RWPE2 (cell line): ENCODE measurements around the gene FAM222A.

Experiments
- ATAC-seq: fragments of 200-7000 bp; cut with Tn5 transposase; 3 replicates; pipeline ENCODE4 v1.9.1; 2021; ENCODE audit warnings: low read depth
- DNase-seq: peaks from one replicate; pipeline ENCODE4 v3.0.0-alpha.2; 2020; ENCODE audit warnings: low spot score
- H3K27ac ChIP-seq: fragments of 450-650 bp; 2 replicates; pipeline ENCODE4 v1.5.1; 2017; ENCODE audit warnings: mild to moderate bottlenecking; ENCODE audit not compliant: poor library complexity, severe bottlenecking
- H3K27me3 ChIP-seq: fragments of 250-450 bp; sonication (Bioruptor Pico); 2 replicates; pipeline ENCODE4 v1.5.1; 2021; ENCODE audit warnings: mild to moderate bottlenecking, moderate library complexity; ENCODE audit not compliant: insufficient read depth, poor library complexity, severe bottlenecking
- H3K36me3 ChIP-seq: fragments of 250-450 bp; sonication (Bioruptor Pico); 2 replicates; pipeline ENCODE4 v1.5.1; 2020; ENCODE audit warnings: low read depth, mild to moderate bottlenecking, moderate library complexity
- H3K4me1 ChIP-seq: fragments of 250-450 bp; sonication (Bioruptor Pico); 2 replicates; pipeline ENCODE4 v1.5.1; 2021; ENCODE audit warnings: mild to moderate bottlenecking, moderate library complexity; ENCODE audit not compliant: insufficient read depth, poor library complexity, severe bottlenecking
- H3K4me3 ChIP-seq: fragments of 250-450 bp; sonication (Bioruptor Pico); 2 replicates; pipeline ENCODE4 v1.5.1; 2021; ENCODE audit warnings: mild to moderate bottlenecking, moderate library complexity; ENCODE audit not compliant: severe bottlenecking
- H3K9me3 ChIP-seq: fragments of 250-450 bp; sonication (Bioruptor Pico); 2 replicates; pipeline ENCODE4 v1.5.1; 2021; ENCODE audit warnings: mild to moderate bottlenecking, moderate library complexity; ENCODE audit not compliant: severe bottlenecking
- CTCF ChIP-seq: fragments of 450-650 bp; IDR thresholded peaks from one replicate; pipeline ENCODE4 v1.5.1; 2017; ENCODE audit warnings: mild to moderate bottlenecking, moderate library complexity; ENCODE audit not compliant: poor library complexity, severe bottlenecking

Gene FAM222A

DNA sequence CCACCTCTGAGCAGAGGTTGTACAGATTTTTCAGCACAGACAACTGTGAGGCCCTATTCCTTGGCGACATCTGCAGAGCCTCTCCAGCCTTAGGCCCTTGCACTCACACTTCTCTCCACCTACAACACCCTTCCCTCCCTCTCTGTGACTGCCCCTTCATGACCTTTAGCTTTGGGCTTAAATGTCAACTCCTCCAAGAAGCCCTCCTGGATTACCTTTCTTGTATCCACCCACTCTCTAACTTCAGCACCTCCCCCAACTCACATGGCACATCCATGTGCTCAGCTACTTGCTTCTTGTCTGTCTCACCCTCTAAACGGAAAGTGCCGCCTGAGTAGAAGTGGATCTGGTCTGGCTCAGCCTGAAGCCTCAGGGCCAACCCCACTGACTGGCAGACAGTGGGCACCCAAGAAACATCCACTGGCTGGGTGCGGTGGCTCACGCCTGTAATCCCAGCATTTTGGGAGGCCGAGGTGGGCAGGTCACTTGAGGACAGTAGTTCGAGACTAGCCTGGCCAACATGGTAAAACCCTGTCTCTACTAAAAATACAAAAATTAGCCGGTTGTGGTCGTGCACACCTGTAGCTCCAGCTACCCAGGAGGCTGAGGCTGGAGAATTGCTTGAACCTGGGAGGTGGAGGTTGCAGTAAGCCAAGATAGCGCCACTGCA is 97.5 kb downstream of the FAM222A start:
- no peak overlapping the region for H3K27ac ChIP-seq

GRCh38 chr12:109811624-109811995 is 98.0 kb downstream of the FAM222A start:
- Histone ChIP-seq H3K27me3 (no peaks in the 10 kb centered on the region), H3K27ac (no peak overlapping the region), H3K36me3 (no peaks in the 10 kb centered on the region), H3K4me3 (no peak overlapping the region), H3K9me3 (no peaks in the 10 kb centered on the region), H3K4me1 (no peaks in the 10 kb centered on the region)
- DNase-seq (no peak), ATAC-seq (0 out of 3 replicates have a peak, but pooled peaks have one; percentile 31)
- no peak for TF ChIP-seq CTCF

More for the DNA sequence above, 97.5 kb downstream of the FAM222A start:
- H3K27me3 ChIP-seq: no peaks in the 10 kb centered on the region
- DNase-seq (no peak), ATAC-seq (no peak)
- H3K36me3 ChIP-seq: no peaks in the 10 kb centered on the region
- H3K4me1 ChIP-seq: no peaks in the 10 kb centered on the region
- no peaks in the 10 kb centered on the region for H3K9me3 ChIP-seq
- no peak for TF ChIP-seq CTCF
- H3K4me3 ChIP-seq: no peak overlapping the region

- no peak for ATAC-seq
- DNase-seq: no peak
- H3K27me3 ChIP-seq: no peaks in the 10 kb centered on the region
- peaks cover 7% of the 10 kb centered on the region for H3K4me1 ChIP-seq
- no peaks in the 10 kb centered on the region for H3K36me3 ChIP-seq
- no peak overlapping the region for H3K4me3 ChIP-seq
- no peaks in the 10 kb centered on the region for H3K9me3 ChIP-seq
- H3K27ac ChIP-seq: no peak overlapping the region
- TF ChIP-seq CTCF: no peak
Measured at GRCh38 chr12:109813810-109814416, 100.3 kb downstream of the FAM222A start.

DNA sequence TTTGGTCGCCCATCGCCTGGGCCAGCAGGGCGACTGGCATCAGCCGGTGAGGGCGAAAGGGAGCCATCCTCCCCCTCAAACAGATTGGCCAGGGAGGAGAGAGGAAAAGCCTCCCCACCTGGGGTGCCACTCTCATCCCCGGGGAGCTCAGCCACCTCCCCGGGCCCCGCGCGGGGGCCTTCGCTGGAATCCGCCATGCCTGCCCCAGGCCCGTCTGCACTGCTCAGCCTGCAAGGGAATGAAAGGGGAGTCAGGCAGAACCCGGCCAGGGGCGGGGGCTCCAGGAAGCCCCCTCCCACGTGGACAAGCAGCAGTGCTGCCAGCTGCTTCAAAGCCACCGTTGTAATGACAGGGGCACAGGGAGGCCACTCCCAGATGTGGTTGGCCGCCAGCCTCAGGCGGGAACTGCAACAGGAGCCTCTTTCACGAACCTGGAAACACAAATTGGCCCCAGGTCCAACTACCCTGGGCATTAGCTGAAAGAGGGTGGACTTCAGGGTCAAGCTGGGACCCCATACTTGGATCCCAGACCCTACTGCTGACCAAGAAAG is 101.0 kb downstream of the FAM222A start:
- no peak overlapping the region for H3K27ac ChIP-seq
- no peaks in the 10 kb centered on the region for H3K9me3 ChIP-seq
- H3K4me1 ChIP-seq: peaks cover 13% of the 10 kb centered on the region
- H3K4me3 ChIP-seq: no peak overlapping the region
- TF ChIP-seq CTCF: no peak
- DNase-seq (no peak), ATAC-seq (no peak)
- no peaks in the 10 kb centered on the region for H3K36me3 ChIP-seq
- H3K27me3 ChIP-seq: no peaks in the 10 kb centered on the region

DNA sequence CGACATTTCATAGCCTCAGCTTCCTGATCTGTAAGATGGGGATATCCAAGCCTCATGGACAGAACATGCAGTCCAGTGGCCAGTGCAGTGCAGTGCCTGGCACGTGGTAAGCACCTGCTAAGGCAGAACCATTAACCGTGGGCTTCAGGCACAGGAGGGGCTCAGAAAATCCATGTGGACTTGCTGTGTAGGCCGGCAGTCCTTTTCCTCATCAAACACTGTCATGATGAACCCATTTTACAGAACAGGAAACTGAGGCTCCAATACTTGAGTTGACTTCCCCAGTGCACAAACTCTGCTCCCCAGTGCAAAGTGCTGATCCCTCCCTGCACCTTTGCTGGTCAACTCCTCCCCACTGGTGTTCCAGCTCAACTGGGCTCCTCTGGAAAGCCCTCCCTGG is 101.6 kb downstream of the FAM222A start:
- Histone ChIP-seq H3K4me1 (peaks cover 15% of the 10 kb centered on the region), H3K4me3 (no peak overlapping the region), H3K27me3 (no peaks in the 10 kb centered on the region), H3K36me3 (no peaks in the 10 kb centered on the region), H3K27ac (no peak overlapping the region), H3K9me3 (no peaks in the 10 kb centered on the region)
- no peak for ATAC-seq
- no peak for DNase-seq
- no peak for TF ChIP-seq CTCF
